K562 (cell line): ENCODE results near the gene RSPRY1. TPM values are rescaled to one million over a fixed set of nuclear protein-coding genes. Genes with fewer than 3 reads are reported as not detected.

ENCODE experiments used
- ATF7 ChIP-seq: fragments of 450-650 bp; IDR thresholded peaks from 2 replicates; pipeline ENCODE4 v1.7.1; 2014; ENCODE audit warnings: mild to moderate bottlenecking, moderate library complexity
- CCAR2 ChIP-seq: fragments of 200-400 bp; formaldehyde crosslinking; IDR thresholded peaks from 2 replicates; pipeline ENCODE4 v1.6.1; 2017; ENCODE audit warnings: mild to moderate bottlenecking, low read depth, low read length
- FOXM1 ChIP-seq, 2 experiments: fragments of 450-650 bp in 1 of 2; sonication (generic) in 1 of 2; formaldehyde crosslinking in 1 of 2; IDR thresholded peaks; 2 replicates each; pipeline versions ENCODE4 v1.6.1 to v1.9.0; 2017 to 2022; ENCODE audit warnings: low read depth in 2 of 2, mild to moderate bottlenecking in 2 of 2, missing genetic modification reagents in 1 of 2, moderate library complexity in 1 of 2
- HCFC1 ChIP-seq: IDR thresholded peaks from 2 replicates; pipeline ENCODE4 v1.6.1; 2012; ENCODE audit warnings: low read depth, low read length, improper control_type of control experiment
- MIER1 ChIP-seq: fragments of 450-650 bp; IDR thresholded peaks from 2 replicates; pipeline ENCODE4 v1.6.1; 2016; ENCODE audit warnings: antibody characterized with exemption, mild to moderate bottlenecking, low read depth
- MYC ChIP-seq, 2 experiments: fragments of 250-450 bp in 1 of 2; sonication (Bioruptor Pico) in 1 of 2; IDR thresholded peaks; 2 replicates each; pipeline versions ENCODE4 v1.5.1 to v1.6.1; 2012 to 2021; ENCODE audit warnings: low read depth in 2 of 2, borderline replicate concordance in 1 of 2, improper control_type of control experiment in 1 of 2, low read length in 1 of 2, mild to moderate bottlenecking in 1 of 2, moderate library complexity in 1 of 2
- NCOA2 ChIP-seq, 2 experiments: fragments of 450-650 bp; IDR thresholded peaks; 2 replicates each; pipeline ENCODE4 v1.6.1; 2018; ENCODE audit warnings: mild to moderate bottlenecking in 2 of 2, moderate library complexity in 1 of 2; ENCODE audit not compliant: partially characterized antibody in 2 of 2
- NR2C2 ChIP-seq, 2 experiments: fragments of 200-800 bp in 1 of 2; sonication (Bioruptor generic) in 1 of 2; sonication (generic) in 1 of 2; formaldehyde crosslinking in 1 of 2; IDR thresholded peaks; 2 replicates each; pipeline versions ENCODE4 v1.6.1 to v1.8.0; 2016 to 2022; ENCODE audit warnings: mild to moderate bottlenecking in 1 of 2, missing compliant biosample characterization in 1 of 2, missing genetic modification characterization in 1 of 2, missing genetic modification reagents in 1 of 2
- NR3C1 ChIP-seq: sonication (generic); formaldehyde crosslinking; IDR thresholded peaks from 2 replicates; pipeline ENCODE4 v1.8.1; 2022; ENCODE audit warnings: missing genetic modification reagents
- PURB ChIP-seq: sonication (generic); formaldehyde crosslinking; IDR thresholded peaks from 2 replicates; pipeline ENCODE4 v1.9.0; 2021; ENCODE audit warnings: low read depth, mild to moderate bottlenecking, missing genetic modification reagents
- SMAD4 ChIP-seq: fragments of 250-450 bp; sonication (Bioruptor Pico); conservative IDR thresholded peaks from 2 replicates; pipeline ENCODE4 v1.8.0; 2021; ENCODE audit warnings: inconsistent platforms, mild to moderate bottlenecking, moderate library complexity
- SREBF1 ChIP-seq: fragments of 150-350 bp; IDR thresholded peaks from 2 replicates; pipeline ENCODE4 v1.6.1; 2014; ENCODE audit warnings: antibody characterized with exemption, low read depth, low read length, borderline replicate concordance
- TAF1 ChIP-seq: IDR thresholded peaks from 2 replicates; pipeline ENCODE4 v1.6.1; 2011; ENCODE audit warnings: mild to moderate bottlenecking, low read length, moderate library complexity; ENCODE audit not compliant: insufficient read depth, control insufficient read depth, severe bottlenecking; ENCODE audit errors: extremely low read depth
- ZBTB1 ChIP-seq: sonication (generic); formaldehyde crosslinking; IDR thresholded peaks from 2 replicates; pipeline ENCODE4 v1.8.1; 2023; ENCODE audit warnings: missing genetic modification reagents, low read depth, mild to moderate bottlenecking, borderline replicate concordance
- ZNF124 ChIP-seq: sonication (generic); formaldehyde crosslinking; IDR thresholded peaks from 2 replicates; pipeline ENCODE4 v1.8.1; 2022; ENCODE audit warnings: missing genetic modification reagents
- ZNF75A ChIP-seq: fragments of 450-650 bp; formaldehyde crosslinking; IDR thresholded peaks from 2 replicates; pipeline ENCODE4 v1.4.0; 2020; ENCODE audit warnings: mild to moderate bottlenecking
- ZSCAN32 ChIP-seq: fragments of 450-650 bp; formaldehyde crosslinking; IDR thresholded peaks from 2 replicates; pipeline ENCODE4 v1.4.0; 2020; ENCODE audit warnings: mild to moderate bottlenecking, moderate library complexity
- polyA plus RNA-seq, 8 experiments: library from polyadenylated mRNA; depleted of rRNA in 4 of 8; stranded (reverse) in 5 of 8; unstranded in 3 of 8; fragments of >200 nt; fragmentation: Nextera tagmentation in 2 of 8; fragmentation: Illumina TruSeq in 1 of 8; extraction: Ambion mirVana in 2 of 8; extraction: Trizol in 1 of 8; gene quantifications; 2 replicates each; pipeline versions ENCODE4 v1.2.1 to v1.2.3, GENCODE V29; 2011 to 2014; ENCODE audit warnings: inconsistent platforms in 1 of 8, missing spikeins in 1 of 8
- total RNA-seq, 7 experiments: library from RNA; depleted of rRNA in 6 of 7; stranded (reverse); fragments of >200 nt in 6 of 7; fragmentation: Illumina TruSeq in 2 of 7; extraction: Trizol in 2 of 7; gene quantifications; 2 replicates each; pipeline versions ENCODE4 v1.2.1 to v1.2.3, GENCODE V29; 2011 to 2021; ENCODE audit warnings: low replicate concordance in 1 of 7
- TF ChIP-seq, protein P1 (sequence below): fragments of 450-650 bp; formaldehyde crosslinking; IDR thresholded peaks from 2 replicates; pipeline ENCODE4 v1.4.0; 2020; ENCODE audit warnings: mild to moderate bottlenecking, moderate library complexity
- TF ChIP-seq, protein P2 (sequence below): sonication (generic); formaldehyde crosslinking; IDR thresholded peaks from 2 replicates; pipeline ENCODE4 v1.8.0; 2022; ENCODE audit warnings: missing genetic modification reagents, mild to moderate bottlenecking, moderate library complexity, borderline replicate concordance
- TF ChIP-seq, protein P3 (sequence below): fragments of 450-650 bp; IDR thresholded peaks from 2 replicates; pipeline ENCODE4 v1.6.1; 2016; ENCODE audit warnings: low read depth, mild to moderate bottlenecking, moderate library complexity
- TF ChIP-seq, protein P4 (sequence below), 2 experiments: IDR thresholded peaks; 2 replicates each; pipeline ENCODE4 v1.6.1; 2011; ENCODE audit warnings: borderline replicate concordance in 1 of 2, control low read depth in 1 of 2, low read depth in 1 of 2, low read length in 1 of 2, mild to moderate bottlenecking in 1 of 2, mixed read lengths in 1 of 2, moderate library complexity in 1 of 2; ENCODE audit not compliant: insufficient read depth in 1 of 2, insufficient read length in 1 of 2, poor library complexity in 1 of 2, severe bottlenecking in 1 of 2; ENCODE audit errors: extremely low read depth in 1 of 2

The RSPRY1 gene
- total and polyA plus RNA-seq, 9 of the 15 experiments (the other 6 are each of a cell fraction or from before 2014, with no cell fraction given), result 10.2 to 27.8 (median 20.8) TPM

DNA sequence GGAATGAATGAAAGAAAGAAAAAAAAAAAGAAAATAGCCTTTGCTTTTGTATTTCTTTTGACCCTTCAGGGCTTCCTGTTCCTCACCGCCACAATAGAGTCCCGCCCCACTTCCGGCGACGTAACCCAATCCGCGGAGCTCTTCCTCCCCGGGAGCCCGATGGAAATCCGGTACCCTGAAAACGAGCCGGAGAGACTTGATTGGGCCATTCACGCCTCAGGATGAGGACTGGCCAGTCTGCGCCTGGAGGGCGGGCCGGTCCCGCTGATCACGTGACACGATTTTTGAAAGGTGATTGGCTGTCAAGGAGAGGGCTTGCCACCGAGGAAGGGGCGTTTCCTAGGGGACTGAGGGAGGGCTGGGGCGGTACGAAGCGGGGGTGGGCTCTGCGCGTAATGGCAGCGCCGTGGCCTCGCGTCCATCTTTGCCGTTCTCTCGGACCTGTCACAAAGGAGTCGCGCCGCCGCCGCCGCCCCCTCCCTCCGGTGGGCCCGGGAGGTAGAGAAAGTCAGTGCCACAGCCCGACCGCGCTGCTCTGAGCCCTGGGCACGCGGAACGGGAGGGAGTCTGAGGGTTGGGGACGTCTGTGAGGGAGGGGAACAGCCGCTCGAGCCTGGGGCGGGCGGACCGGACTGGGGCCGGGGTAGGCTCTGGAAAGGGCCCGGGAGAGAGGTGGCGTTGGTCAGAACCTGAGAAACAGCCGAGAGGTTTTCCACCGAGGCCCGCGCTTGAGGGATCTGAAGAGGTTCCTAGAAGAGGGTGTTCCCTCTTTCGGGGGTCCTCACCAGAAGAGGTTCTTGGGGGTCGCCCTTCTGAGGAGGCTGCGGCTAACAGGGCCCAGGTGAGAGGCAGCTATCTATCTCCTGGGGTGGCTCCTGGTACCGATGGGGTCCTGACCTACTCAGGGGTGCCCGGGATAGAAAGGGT, at the start of gene RSPRY1, which contains the start of gene PSME3IP1 (continued):
- TF ChIP-seq, protein P1, sequence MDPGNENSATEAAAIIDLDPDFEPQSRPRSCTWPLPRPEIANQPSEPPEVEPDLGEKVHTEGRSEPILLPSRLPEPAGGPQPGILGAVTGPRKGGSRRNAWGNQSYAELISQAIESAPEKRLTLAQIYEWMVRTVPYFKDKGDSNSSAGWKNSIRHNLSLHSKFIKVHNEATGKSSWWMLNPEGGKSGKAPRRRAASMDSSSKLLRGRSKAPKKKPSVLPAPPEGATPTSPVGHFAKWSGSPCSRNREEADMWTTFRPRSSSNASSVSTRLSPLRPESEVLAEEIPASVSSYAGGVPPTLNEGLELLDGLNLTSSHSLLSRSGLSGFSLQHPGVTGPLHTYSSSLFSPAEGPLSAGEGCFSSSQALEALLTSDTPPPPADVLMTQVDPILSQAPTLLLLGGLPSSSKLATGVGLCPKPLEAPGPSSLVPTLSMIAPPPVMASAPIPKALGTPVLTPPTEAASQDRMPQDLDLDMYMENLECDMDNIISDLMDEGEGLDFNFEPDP (CRISPR knock-in tag), result no peak
- TF ChIP-seq, protein P2, sequence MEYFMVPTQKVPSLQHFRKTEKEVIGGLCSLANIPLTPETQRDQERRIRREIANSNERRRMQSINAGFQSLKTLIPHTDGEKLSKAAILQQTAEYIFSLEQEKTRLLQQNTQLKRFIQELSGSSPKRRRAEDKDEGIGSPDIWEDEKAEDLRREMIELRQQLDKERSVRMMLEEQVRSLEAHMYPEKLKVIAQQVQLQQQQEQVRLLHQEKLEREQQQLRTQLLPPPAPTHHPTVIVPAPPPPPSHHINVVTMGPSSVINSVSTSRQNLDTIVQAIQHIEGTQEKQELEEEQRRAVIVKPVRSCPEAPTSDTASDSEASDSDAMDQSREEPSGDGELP, result peak; percentile 52; the same call in 1 of the 2 replicates
- TF ChIP-seq FOXM1 (IDR thresholded peaks at IDR 0.05; ENCODE audit: low read depth) (peak; percentile 16; the same call in 1 of the 2 replicates), FOXM1 (CRISPR knock-in tag; IDR thresholded peaks at IDR 0.05; ENCODE audit: low read depth) (0 out of 2 replicates have a peak, but pooled peaks have one; percentile 44), MIER1 (no peak), SREBF1 (no peak), ZNF124 (CRISPR knock-in tag) (no peak), NR3C1 (CRISPR knock-in tag) (no peak), ZBTB1 (CRISPR knock-in tag) (no peak), SMAD4 (CRISPR knock-in tag) (no peak), ZNF75A (CRISPR knock-in tag) (no peak), NCOA2 (IDR thresholded peaks at IDR 0.05; ENCODE audit: partially characterized antibody in 2 of 2) (no peak), NR2C2 (CRISPR knock-in tag; IDR thresholded peaks at IDR 0.05) (no peak), NR2C2 (tag; IDR thresholded peaks at IDR 0.05) (peak; percentile 59), MYC (IDR thresholded peaks at IDR 0.05; ENCODE audit: low read depth, low read length) (peak; percentile 11; the same call in 1 of the 2 replicates), MYC (CRISPR knock-in tag; IDR thresholded peaks at IDR 0.05; ENCODE audit: borderline replicate concordance, low read depth) (no peak), ATF7 (peak; percentile 62; the same call in 1 of the 2 replicates), CCAR2 (no peak), TAF1 (peak; percentile 66), PURB (CRISPR knock-in tag) (no peak), HCFC1 (peak; percentile 57), ZSCAN32 (CRISPR knock-in tag) (no peak)
- TF ChIP-seq, protein P3, sequence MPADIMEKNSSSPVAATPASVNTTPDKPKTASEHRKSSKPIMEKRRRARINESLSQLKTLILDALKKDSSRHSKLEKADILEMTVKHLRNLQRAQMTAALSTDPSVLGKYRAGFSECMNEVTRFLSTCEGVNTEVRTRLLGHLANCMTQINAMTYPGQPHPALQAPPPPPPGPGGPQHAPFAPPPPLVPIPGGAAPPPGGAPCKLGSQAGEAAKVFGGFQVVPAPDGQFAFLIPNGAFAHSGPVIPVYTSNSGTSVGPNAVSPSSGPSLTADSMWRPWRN, result no peak
- TF ChIP-seq, protein P4, sequence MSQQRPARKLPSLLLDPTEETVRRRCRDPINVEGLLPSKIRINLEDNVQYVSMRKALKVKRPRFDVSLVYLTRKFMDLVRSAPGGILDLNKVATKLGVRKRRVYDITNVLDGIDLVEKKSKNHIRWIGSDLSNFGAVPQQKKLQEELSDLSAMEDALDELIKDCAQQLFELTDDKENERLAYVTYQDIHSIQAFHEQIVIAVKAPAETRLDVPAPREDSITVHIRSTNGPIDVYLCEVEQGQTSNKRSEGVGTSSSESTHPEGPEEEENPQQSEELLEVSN (IDR thresholded peaks at IDR 0.05; ENCODE audit: borderline replicate concordance in 1 of 2, extremely low read depth in 1 of 2, insufficient read depth in 1 of 2, insufficient read length in 1 of 2, low read depth in 1 of 2, low read length in 1 of 2, poor library complexity in 1 of 2, severe bottlenecking in 1 of 2), result peak in 1 of 2 experiments; percentile 20
